Activated B cell treated with CpG ODN at 0.5 μM for 24 hours (primary cell): ENCODE data around the gene TMEM135. TPM values are rescaled to one million over a fixed set of nuclear protein-coding genes. Genes with fewer than 3 reads are reported as not detected.

Experiments
- ATAC-seq: fragments of 200-7000 bp; cut with Tn5 transposase; one replicate; pipeline ENCODE4 v1.10.0; 2021; ENCODE audit warnings: low read depth, mild to moderate bottlenecking, moderate library complexity
- CTCF ChIA-PET: fragments of 350-600 bp; sonication (Branson Sonifier 250); formaldehyde crosslinking; loops from one replicate; lab custom pipeline; 2021; ENCODE audit warnings: antibody characterized with exemption; lab: Charles Lee
- POLR2A ChIA-PET: fragments of 350-600 bp; sonication (Branson Sonifier 250); formaldehyde crosslinking; loops from one replicate; lab custom pipeline; 2021; ENCODE audit warnings: antibody characterized with exemption; lab: Charles Lee
- DNase-seq: peaks from one replicate; pipeline ENCODE4 v3.0.0; 2022
- H3K27ac Mint-ChIP-seq: one replicate; pipeline ENCODE4 v1.8.0; 2020; ENCODE audit warnings: mixed read lengths
- H3K27me3 Mint-ChIP-seq: one replicate; pipeline ENCODE4 v1.8.0; 2021; ENCODE audit warnings: mixed read lengths
- H3K36me3 Mint-ChIP-seq: one replicate; pipeline ENCODE4 v1.8.0; 2021; ENCODE audit warnings: low read depth, mixed read lengths
- H3K4me1 Mint-ChIP-seq: one replicate; pipeline ENCODE4 v1.8.0; 2021; ENCODE audit warnings: mixed read lengths
- H3K4me3 Mint-ChIP-seq: one replicate; pipeline ENCODE4 v1.8.0; 2020; ENCODE audit warnings: mild to moderate bottlenecking, mixed read lengths
- H3K9me3 Mint-ChIP-seq: one replicate; pipeline ENCODE4 v1.8.0; 2020; ENCODE audit warnings: mixed read lengths
- intact Hi-C: fragments of 100-400 bp; cut with micrococcal nuclease; formaldehyde crosslinking; loops from one replicate; pipeline ENCODE4 v1.15.1; 2024
- total RNA-seq: library from RNA; stranded (reverse); gene quantifications from 2 replicates; pipeline ENCODE4 v1.2.3, GENCODE V29; 2022
- TF ChIP-seq, protein P1 (sequence below): fragments of 200-600 bp; IDR thresholded peaks from one replicate; pipeline ENCODE4 v1.8.0; 2022; ENCODE audit warnings: antibody characterized with exemption, mild to moderate bottlenecking

The TMEM135 gene
- total RNA-seq, 1 donor from 2014 or later: 10.1 TPM

DNA sequence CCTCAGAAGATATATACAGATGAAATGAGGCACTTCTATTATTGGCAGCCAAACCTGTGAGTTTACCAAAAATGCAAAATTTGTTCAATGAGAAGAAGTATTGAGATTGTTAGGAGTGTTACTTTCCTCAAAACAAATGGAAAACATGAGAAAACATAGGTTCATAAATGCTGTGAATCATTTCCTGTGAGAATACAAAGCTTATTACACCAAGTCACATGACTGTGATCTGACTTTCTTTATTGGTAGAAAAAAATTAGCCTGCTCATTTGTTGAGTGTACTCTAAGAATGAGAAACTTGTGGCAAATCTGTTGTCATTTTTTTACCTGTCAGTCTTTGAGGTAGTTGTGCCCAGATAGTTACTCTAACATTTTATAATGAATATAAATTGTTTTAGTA, 215.1 kb downstream of the TMEM135 start:
- Mint-ChIP-seq H3K36me3 (no peaks in the 10 kb centered on the region), H3K9me3 (no peaks in the 10 kb centered on the region), H3K27me3 (no peaks in the 10 kb centered on the region), H3K4me1 (peaks cover 8% of the 10 kb centered on the region), H3K4me3 (no peak overlapping the region), H3K27ac (no peak overlapping the region)
- ChIA-PET CTCF (no interaction called here), POLR2A (no interaction called here)
- TF ChIP-seq, protein P1, sequence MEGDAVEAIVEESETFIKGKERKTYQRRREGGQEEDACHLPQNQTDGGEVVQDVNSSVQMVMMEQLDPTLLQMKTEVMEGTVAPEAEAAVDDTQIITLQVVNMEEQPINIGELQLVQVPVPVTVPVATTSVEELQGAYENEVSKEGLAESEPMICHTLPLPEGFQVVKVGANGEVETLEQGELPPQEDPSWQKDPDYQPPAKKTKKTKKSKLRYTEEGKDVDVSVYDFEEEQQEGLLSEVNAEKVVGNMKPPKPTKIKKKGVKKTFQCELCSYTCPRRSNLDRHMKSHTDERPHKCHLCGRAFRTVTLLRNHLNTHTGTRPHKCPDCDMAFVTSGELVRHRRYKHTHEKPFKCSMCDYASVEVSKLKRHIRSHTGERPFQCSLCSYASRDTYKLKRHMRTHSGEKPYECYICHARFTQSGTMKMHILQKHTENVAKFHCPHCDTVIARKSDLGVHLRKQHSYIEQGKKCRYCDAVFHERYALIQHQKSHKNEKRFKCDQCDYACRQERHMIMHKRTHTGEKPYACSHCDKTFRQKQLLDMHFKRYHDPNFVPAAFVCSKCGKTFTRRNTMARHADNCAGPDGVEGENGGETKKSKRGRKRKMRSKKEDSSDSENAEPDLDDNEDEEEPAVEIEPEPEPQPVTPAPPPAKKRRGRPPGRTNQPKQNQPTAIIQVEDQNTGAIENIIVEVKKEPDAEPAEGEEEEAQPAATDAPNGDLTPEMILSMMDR: no peak
- ATAC-seq (no peak), DNase-seq (no peak)
- intact Hi-C loops: no loop called here

DNA sequence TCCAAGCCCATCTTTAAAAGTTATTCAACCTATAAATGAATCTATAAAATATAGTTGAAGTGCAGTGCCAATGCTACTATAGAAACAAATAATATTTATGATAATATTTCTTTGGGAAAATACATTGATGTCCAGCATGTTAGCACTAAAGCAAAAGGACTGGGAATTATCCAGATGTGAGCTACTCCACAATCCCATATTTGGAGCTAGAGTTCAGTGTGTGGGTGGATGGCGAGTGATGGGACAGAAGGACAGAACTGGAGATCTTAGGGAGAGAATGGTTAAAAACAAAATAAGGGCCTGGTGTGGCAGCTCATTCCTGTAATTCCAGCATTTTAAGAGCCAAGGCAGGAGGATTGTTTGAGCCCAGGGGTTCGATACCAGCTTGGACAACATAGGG, 216.8 kb downstream of the TMEM135 start:
- no peaks in the 10 kb centered on the region for H3K36me3 Mint-ChIP-seq
- H3K4me1 Mint-ChIP-seq: peaks cover 8% of the 10 kb centered on the region
- POLR2A ChIA-PET: no interaction called here
- no peaks in the 10 kb centered on the region for H3K9me3 Mint-ChIP-seq
- CTCF ChIA-PET: no interaction called here
- no peak overlapping the region for H3K4me3 Mint-ChIP-seq
- DNase-seq: no peak
- no peak for ATAC-seq
- H3K27ac Mint-ChIP-seq: no peak overlapping the region
- H3K27me3 Mint-ChIP-seq: no peaks in the 10 kb centered on the region
- TF ChIP-seq, protein P1: no peak
- intact Hi-C loops: no loop called here

DNA sequence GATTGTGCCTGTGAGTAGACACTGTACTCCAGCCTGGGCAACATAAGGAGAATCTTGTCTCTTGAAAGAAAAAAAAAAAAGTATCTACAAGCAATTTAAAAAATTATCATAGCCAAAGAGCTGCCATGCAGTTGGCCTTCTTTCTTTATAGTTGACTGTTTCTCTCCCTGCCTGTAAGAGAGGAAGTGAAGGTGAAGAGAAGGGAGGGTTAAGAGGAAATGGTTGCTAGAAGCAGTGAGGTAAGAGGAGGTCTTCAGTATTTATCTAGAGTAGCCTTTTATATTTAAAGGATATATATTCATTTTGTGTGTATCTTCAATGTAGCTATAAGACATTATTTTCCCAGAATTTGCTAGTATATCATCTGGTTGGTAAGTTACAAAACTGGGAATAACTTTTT, 217.9 kb downstream of the TMEM135 start:
- TF ChIP-seq, protein P1: no peak
- Mint-ChIP-seq H3K36me3 (no peaks in the 10 kb centered on the region), H3K9me3 (no peaks in the 10 kb centered on the region), H3K27me3 (no peaks in the 10 kb centered on the region), H3K4me1 (peaks cover 8% of the 10 kb centered on the region), H3K4me3 (no peak overlapping the region), H3K27ac (no peak overlapping the region)
- ATAC-seq: no peak
- POLR2A ChIA-PET: no interaction called here
- CTCF ChIA-PET: no interaction called here
- no peak for DNase-seq
- intact Hi-C loops: no loop called here

DNA sequence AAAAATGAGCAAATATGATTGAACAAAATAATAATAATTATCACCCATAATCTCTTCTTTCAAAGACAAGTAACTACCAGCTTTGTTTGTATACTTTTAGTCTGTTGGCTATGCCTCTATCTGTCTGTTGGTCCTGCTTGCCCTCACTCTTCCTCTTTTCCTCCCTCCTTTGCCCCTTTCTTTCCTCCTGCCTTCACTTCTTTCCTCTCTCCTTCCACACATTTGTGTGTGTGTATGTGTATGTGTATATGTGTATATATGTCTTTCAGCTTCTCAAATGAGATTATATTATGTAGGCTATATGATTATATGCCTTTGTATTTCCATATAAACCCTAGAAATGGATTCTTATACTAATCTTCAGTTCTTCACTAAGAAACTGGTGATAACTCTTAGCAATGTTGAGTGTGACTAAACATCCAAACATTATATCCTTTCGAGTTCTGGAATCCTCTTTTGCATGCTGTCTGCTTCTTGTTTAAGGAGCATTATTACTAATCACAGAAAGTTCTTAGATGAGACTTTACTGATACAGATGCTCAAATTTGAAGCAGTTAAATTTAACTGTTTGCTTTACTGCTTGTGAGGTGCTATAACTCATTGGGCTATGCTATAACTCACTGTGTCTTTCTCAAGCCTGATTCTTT, 219.1 kb downstream of the TMEM135 start:
- POLR2A ChIA-PET: no interaction called here
- no peaks in the 10 kb centered on the region for H3K27me3 Mint-ChIP-seq
- ATAC-seq (no peak), DNase-seq (no peak)
- H3K36me3 Mint-ChIP-seq: no peaks in the 10 kb centered on the region
- H3K4me3 Mint-ChIP-seq: no peak overlapping the region
- CTCF ChIA-PET: no interaction called here
- H3K9me3 Mint-ChIP-seq: no peaks in the 10 kb centered on the region
- intact Hi-C loops: no loop called here
- TF ChIP-seq, protein P1: no peak
- H3K4me1 Mint-ChIP-seq: peaks cover 8% of the 10 kb centered on the region
- no peak overlapping the region for H3K27ac Mint-ChIP-seq

DNA sequence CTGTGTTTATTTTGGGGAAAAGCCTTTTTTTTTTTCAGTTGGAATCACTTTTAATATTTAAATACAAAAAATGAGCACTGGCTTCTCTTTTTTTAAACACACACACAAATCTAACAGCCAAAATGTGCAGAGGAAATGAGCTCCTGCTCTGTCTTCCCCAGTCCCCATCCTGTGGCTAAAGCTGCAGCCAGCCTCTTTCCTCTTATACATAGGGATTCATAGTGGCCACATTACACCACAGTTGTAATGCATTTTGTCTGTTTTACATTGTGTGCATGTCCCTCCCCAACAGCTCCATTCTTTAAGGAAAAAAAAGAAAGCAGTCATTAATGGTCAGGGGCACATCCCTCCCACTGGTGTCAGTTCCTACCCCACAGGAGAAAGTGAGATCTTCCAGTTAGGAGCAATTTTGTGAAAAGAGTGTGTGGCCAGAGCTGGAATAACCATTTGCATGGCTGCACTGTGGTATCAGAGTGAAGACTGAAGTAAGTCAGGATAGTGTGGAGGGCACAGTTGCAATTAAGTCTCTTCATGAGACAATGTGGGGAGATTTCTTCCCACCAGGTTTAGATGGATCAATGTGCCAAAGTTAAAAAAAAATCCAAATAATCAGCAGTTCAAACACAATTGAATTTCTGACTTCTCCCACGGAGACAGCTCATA, 220.6 kb downstream of the TMEM135 start:
- POLR2A ChIA-PET: no interaction called here
- no peak overlapping the region for H3K4me3 Mint-ChIP-seq
- DNase-seq: no peak
- CTCF ChIA-PET: no interaction called here
- no peaks in the 10 kb centered on the region for H3K27me3 Mint-ChIP-seq
- intact Hi-C loops: no loop called here
- peaks cover 8% of the 10 kb centered on the region for H3K4me1 Mint-ChIP-seq
- no peak for ATAC-seq
- TF ChIP-seq, protein P1: no peak
- no peaks in the 10 kb centered on the region for H3K36me3 Mint-ChIP-seq
- H3K9me3 Mint-ChIP-seq: no peaks in the 10 kb centered on the region
- H3K27ac Mint-ChIP-seq: no peak overlapping the region
